ENCODE data around the gene KLHDC8A.

Gene KLHDC8A

DNA sequence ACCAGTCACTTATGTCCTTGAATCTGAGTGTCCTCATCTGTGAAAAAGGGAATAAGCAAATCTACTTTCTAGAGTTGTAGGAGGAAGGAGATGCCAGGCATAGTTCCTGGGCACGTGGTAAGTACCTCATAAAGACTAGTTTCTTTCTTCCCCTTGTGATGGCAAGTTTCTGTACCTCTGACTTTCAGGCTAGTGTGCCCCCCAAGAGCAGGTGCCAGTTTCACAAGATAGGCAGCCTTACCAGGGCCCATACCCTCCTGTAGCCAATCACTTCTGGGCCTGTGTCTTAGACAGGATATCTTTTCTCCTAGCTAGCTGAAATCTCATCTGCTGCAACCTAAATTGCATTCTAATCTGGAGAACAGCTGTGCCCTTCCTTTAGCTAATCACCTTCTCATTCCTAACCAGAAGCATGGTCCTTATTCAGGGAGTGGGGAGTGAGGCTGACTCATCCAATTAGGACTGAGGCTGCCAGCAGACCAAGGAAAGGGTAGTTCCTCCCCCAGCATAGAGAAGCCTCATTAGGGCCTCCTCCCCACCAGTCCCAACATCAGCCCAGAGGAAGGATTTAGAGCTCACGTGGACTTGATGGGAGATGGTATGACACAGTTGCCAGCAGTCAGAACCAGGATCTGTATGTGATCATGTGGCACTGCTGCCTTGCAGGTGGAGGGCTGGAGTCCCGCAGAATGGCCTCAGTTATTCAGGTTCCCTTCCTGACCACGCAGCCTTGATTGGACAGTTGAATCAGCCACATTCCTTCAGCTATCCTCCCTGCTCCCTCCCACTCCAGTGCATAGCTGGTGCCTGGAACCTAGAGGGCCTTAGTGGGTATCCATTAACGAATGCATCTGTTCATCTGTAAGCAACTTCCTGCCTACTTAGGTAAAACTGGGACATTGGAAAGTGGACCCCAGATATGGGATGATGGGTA lies 7.9 kb downstream of the KLHDC8A start (continued):
- TF ChIP-seq SCRT2 (tag by site-specific recombination; IDR thresholded peaks at IDR 0.05) = no peak
- TF ChIP-seq, protein P1, sequence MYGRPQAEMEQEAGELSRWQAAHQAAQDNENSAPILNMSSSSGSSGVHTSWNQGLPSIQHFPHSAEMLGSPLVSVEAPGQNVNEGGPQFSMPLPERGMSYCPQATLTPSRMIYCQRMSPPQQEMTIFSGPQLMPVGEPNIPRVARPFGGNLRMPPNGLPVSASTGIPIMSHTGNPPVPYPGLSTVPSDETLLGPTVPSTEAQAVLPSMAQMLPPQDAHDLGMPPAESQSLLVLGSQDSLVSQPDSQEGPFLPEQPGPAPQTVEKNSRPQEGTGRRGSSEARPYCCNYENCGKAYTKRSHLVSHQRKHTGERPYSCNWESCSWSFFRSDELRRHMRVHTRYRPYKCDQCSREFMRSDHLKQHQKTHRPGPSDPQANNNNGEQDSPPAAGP (tag by site-specific recombination; IDR thresholded peaks at IDR 0.05) = peak; percentile 91
- 0 out of 2 replicates have a peak, but pooled peaks have one; percentile 23 for TF ChIP-seq IKZF3 (tag by site-specific recombination; IDR thresholded peaks at IDR 0.05)
- TF ChIP-seq, protein P2, sequence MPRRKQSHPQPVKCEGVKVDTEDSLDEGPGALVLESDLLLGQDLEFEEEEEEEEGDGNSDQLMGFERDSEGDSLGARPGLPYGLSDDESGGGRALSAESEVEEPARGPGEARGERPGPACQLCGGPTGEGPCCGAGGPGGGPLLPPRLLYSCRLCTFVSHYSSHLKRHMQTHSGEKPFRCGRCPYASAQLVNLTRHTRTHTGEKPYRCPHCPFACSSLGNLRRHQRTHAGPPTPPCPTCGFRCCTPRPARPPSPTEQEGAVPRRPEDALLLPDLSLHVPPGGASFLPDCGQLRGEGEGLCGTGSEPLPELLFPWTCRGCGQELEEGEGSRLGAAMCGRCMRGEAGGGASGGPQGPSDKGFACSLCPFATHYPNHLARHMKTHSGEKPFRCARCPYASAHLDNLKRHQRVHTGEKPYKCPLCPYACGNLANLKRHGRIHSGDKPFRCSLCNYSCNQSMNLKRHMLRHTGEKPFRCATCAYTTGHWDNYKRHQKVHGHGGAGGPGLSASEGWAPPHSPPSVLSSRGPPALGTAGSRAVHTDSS (tag by site-specific recombination; IDR thresholded peaks at IDR 0.05) = no peak
- no peak for TF ChIP-seq ZNF626 (tag by site-specific recombination; IDR thresholded peaks at IDR 0.05)
- TF ChIP-seq GLIS2 (tag by site-specific recombination; IDR thresholded peaks at IDR 0.05) = no peak
- no peak for TF ChIP-seq ZNF558 (tag by site-specific recombination; IDR thresholded peaks at IDR 0.05)
- no peak for TF ChIP-seq ZNF202 (tag by site-specific recombination; IDR thresholded peaks at IDR 0.05; ENCODE audit: borderline replicate concordance)
- TF ChIP-seq ZNF837 (tag by site-specific recombination; IDR thresholded peaks at IDR 0.05) = no peak
- TF ChIP-seq ZNF501 (tag by site-specific recombination; IDR thresholded peaks at IDR 0.05) = no peak
- no peak for TF ChIP-seq HOXA7 (CRISPR knock-in tag; IDR thresholded peaks at IDR 0.05; ENCODE audit: borderline replicate concordance)
- TF ChIP-seq, protein P3, sequence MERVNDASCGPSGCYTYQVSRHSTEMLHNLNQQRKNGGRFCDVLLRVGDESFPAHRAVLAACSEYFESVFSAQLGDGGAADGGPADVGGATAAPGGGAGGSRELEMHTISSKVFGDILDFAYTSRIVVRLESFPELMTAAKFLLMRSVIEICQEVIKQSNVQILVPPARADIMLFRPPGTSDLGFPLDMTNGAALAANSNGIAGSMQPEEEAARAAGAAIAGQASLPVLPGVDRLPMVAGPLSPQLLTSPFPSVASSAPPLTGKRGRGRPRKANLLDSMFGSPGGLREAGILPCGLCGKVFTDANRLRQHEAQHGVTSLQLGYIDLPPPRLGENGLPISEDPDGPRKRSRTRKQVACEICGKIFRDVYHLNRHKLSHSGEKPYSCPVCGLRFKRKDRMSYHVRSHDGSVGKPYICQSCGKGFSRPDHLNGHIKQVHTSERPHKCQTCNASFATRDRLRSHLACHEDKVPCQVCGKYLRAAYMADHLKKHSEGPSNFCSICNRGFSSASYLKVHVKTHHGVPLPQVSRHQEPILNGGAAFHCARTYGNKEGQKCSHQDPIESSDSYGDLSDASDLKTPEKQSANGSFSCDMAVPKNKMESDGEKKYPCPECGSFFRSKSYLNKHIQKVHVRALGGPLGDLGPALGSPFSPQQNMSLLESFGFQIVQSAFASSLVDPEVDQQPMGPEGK (tag by site-specific recombination; IDR thresholded peaks at IDR 0.05) = peak; percentile 60; the same call in 1 of the 2 replicates
- no peak for TF ChIP-seq ZNF548 (tag by site-specific recombination; IDR thresholded peaks at IDR 0.05)
- no peak for TF ChIP-seq SETDB1 (IDR thresholded peaks at IDR 0.05; ENCODE audit: insufficient read length, low read length)
- peak; percentile 93 for TF ChIP-seq ZNF664 (tag by site-specific recombination; IDR thresholded peaks at IDR 0.05)
- TF ChIP-seq, protein P4, sequence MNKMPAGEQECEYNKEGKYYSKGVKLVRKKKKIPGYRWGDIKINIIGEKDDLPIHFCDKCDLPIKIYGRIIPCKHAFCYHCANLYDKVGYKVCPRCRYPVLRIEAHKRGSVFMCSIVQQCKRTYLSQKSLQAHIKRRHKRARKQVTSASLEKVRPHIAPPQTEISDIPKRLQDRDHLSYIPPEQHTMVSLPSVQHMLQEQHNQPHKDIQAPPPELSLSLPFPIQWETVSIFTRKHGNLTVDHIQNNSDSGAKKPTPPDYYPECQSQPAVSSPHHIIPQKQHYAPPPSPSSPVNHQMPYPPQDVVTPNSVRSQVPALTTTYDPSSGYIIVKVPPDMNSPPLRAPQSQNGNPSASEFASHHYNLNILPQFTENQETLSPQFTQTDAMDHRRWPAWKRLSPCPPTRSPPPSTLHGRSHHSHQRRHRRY (tag by site-specific recombination; IDR thresholded peaks at IDR 0.05) = no peak
- no peak for TF ChIP-seq ZNF529 (tag by site-specific recombination; IDR thresholded peaks at IDR 0.05; ENCODE audit: insufficient replicate concordance)
- TF ChIP-seq ZNF2 (tag by site-specific recombination; IDR thresholded peaks at IDR 0.05) = no peak
- no peak for TF ChIP-seq KLF1 (tag by site-specific recombination; IDR thresholded peaks at IDR 0.05)
- no peak for TF ChIP-seq ZNF169 (tag by site-specific recombination; IDR thresholded peaks at IDR 0.05)
- TF ChIP-seq ZNF560 (tag by site-specific recombination; IDR thresholded peaks at IDR 0.05; ENCODE audit: borderline replicate concordance) = no peak
- no peak for TF ChIP-seq ZBTB21 (tag by site-specific recombination; IDR thresholded peaks at IDR 0.05)
- no peak for TF ChIP-seq ZNF701 (tag by site-specific recombination; IDR thresholded peaks at IDR 0.05)
- TF ChIP-seq, protein P5, sequence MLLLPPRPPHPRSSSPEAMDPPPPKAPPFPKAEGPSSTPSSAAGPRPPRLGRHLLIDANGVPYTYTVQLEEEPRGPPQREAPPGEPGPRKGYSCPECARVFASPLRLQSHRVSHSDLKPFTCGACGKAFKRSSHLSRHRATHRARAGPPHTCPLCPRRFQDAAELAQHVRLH (tag by site-specific recombination; IDR thresholded peaks at IDR 0.05) = no peak
- no peak for TF ChIP-seq GLI2 (tag by site-specific recombination; IDR thresholded peaks at IDR 0.05; ENCODE audit: borderline replicate concordance, low read depth)
- TF ChIP-seq, protein P6, sequence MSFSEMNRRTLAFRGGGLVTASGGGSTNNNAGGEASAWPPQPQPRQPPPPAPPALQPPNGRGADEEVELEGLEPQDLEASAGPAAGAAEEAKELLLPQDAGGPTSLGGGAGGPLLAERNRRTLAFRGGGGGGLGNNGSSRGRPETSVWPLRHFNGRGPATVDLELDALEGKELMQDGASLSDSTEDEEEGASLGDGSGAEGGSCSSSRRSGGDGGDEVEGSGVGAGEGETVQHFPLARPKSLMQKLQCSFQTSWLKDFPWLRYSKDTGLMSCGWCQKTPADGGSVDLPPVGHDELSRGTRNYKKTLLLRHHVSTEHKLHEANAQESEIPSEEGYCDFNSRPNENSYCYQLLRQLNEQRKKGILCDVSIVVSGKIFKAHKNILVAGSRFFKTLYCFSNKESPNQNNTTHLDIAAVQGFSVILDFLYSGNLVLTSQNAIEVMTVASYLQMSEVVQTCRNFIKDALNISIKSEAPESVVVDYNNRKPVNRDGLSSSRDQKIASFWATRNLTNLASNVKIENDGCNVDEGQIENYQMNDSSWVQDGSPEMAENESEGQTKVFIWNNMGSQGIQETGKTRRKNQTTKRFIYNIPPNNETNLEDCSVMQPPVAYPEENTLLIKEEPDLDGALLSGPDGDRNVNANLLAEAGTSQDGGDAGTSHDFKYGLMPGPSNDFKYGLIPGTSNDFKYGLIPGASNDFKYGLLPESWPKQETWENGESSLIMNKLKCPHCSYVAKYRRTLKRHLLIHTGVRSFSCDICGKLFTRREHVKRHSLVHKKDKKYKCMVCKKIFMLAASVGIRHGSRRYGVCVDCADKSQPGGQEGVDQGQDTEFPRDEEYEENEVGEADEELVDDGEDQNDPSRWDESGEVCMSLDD (tag by site-specific recombination; IDR thresholded peaks at IDR 0.05) = no peak
- TF ChIP-seq ZNF266 (tag by site-specific recombination; IDR thresholded peaks at IDR 0.05; ENCODE audit: low read depth) = no peak
- TF ChIP-seq GLIS1 (tag by site-specific recombination; IDR thresholded peaks at IDR 0.05) = no peak
- TF ChIP-seq, protein P7, sequence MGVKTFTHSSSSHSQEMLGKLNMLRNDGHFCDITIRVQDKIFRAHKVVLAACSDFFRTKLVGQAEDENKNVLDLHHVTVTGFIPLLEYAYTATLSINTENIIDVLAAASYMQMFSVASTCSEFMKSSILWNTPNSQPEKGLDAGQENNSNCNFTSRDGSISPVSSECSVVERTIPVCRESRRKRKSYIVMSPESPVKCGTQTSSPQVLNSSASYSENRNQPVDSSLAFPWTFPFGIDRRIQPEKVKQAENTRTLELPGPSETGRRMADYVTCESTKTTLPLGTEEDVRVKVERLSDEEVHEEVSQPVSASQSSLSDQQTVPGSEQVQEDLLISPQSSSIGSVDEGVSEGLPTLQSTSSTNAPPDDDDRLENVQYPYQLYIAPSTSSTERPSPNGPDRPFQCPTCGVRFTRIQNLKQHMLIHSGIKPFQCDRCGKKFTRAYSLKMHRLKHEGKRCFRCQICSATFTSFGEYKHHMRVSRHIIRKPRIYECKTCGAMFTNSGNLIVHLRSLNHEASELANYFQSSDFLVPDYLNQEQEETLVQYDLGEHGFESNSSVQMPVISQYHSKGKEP (tag by site-specific recombination; IDR thresholded peaks at IDR 0.05) = peak; percentile 43
- TF ChIP-seq BCL11B (tag by site-specific recombination; IDR thresholded peaks at IDR 0.05; ENCODE audit: low read depth) = no peak

All from HEK293 (cell line).